MCF 10A (cell line): ENCODE data around the gene MAN1A1. TPM values are rescaled to one million over a fixed set of nuclear protein-coding genes. Genes with fewer than 3 reads are reported as not detected.

Experiments
- BruUV-seq: library from RNA; stranded (reverse); fragments of 400-500 nt; replicated peaks from 2 replicates; lab custom pipeline; 2021; lab: Mats Ljungman, UMichigan
- CTCF ChIA-PET: fragments of 300-600 bp; sonication (Branson Sonifier 250); formaldehyde crosslinking; extraction: SDS; loops from one replicate; lab custom pipeline; 2021; ENCODE audit warnings: antibody characterized with exemption, inconsistent platforms; lab: Yijun Ruan, JAX
- POLR2A ChIA-PET: fragments of 300-600, 350-650 bp; sonication (Branson Sonifier 250); formaldehyde crosslinking; extraction: SDS; loops from one replicate; lab custom pipeline; 2020; ENCODE audit warnings: antibody characterized with exemption, inconsistent platforms; lab: Yijun Ruan, JAX
- DNase-seq: peaks from one replicate; pipeline ENCODE4 v3.0.0-alpha.2; 2018; ENCODE audit not compliant: unreplicated experiment
- H3K27ac Mint-ChIP-seq: one replicate; pipeline ENCODE4 v1.8.0; 2022; ENCODE audit warnings: mild to moderate bottlenecking, low read depth, mixed read lengths; ENCODE audit not compliant: unreplicated experiment
- H3K27me3 Mint-ChIP-seq: one replicate; pipeline ENCODE4 v1.8.0; 2022; ENCODE audit warnings: mixed read lengths; ENCODE audit not compliant: insufficient read depth, unreplicated experiment
- H3K36me3 Mint-ChIP-seq: one replicate; pipeline ENCODE4 v1.8.0; 2022; ENCODE audit warnings: mild to moderate bottlenecking, moderate library complexity, mixed read lengths; ENCODE audit not compliant: insufficient read depth, unreplicated experiment
- H3K4me1 Mint-ChIP-seq: one replicate; pipeline ENCODE4 v1.8.0; 2022; ENCODE audit warnings: mixed read lengths; ENCODE audit not compliant: insufficient read depth, unreplicated experiment
- H3K4me3 Mint-ChIP-seq: one replicate; pipeline ENCODE4 v1.8.0; 2022; ENCODE audit warnings: mild to moderate bottlenecking, moderate library complexity, mixed read lengths; ENCODE audit not compliant: unreplicated experiment
- H3K9me3 Mint-ChIP-seq: one replicate; pipeline ENCODE4 v1.8.0; 2022; ENCODE audit warnings: mixed read lengths; ENCODE audit not compliant: unreplicated experiment
- intact Hi-C: fragments of 100-400 bp; cut with micrococcal nuclease; formaldehyde crosslinking; loops from 2 replicates; pipeline ENCODE4 v1.14.1; 2022
- total RNA-seq: library from RNA; stranded (reverse); gene quantifications from 2 replicates; pipeline ENCODE4 v1.2.3, GENCODE V29; 2022
- TF ChIP-seq, protein P1 (sequence below): fragments of 200-600 bp; IDR thresholded peaks from one replicate; pipeline ENCODE4 v1.8.0; 2022; ENCODE audit warnings: antibody characterized with exemption, mild to moderate bottlenecking; ENCODE audit not compliant: unreplicated experiment

MAN1A1 gene
- total RNA-seq, 1 experiment from 2014 or later = 1.3 TPM

DNA sequence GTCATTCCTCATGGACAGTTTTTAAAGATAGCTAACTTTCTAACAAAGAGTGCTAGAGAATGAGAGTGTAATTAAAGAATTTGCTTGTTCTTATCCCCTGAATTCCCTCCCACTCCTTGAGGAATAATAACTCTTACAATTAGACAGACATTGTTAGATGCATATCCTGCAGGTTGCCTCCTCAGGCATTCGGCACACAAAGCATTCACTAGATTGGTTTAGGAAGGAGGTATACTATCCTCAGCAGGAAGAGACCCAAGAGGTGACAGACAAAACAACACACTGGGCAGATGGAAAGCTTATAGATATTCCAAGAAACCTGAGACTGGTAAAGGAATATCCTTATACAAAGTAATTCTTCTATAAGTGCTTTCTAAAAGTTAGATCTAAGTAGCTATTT is 162.0 kb downstream of the MAN1A1 start:
- DNase-seq = no peak
- no peaks in the 10 kb centered on the region for H3K9me3 Mint-ChIP-seq
- intact Hi-C loops = no loop called here
- H3K4me3 Mint-ChIP-seq = no peak overlapping the region
- no peaks in the 10 kb centered on the region for H3K36me3 Mint-ChIP-seq
- TF ChIP-seq, protein P1, sequence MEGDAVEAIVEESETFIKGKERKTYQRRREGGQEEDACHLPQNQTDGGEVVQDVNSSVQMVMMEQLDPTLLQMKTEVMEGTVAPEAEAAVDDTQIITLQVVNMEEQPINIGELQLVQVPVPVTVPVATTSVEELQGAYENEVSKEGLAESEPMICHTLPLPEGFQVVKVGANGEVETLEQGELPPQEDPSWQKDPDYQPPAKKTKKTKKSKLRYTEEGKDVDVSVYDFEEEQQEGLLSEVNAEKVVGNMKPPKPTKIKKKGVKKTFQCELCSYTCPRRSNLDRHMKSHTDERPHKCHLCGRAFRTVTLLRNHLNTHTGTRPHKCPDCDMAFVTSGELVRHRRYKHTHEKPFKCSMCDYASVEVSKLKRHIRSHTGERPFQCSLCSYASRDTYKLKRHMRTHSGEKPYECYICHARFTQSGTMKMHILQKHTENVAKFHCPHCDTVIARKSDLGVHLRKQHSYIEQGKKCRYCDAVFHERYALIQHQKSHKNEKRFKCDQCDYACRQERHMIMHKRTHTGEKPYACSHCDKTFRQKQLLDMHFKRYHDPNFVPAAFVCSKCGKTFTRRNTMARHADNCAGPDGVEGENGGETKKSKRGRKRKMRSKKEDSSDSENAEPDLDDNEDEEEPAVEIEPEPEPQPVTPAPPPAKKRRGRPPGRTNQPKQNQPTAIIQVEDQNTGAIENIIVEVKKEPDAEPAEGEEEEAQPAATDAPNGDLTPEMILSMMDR = no peak
- no TSS peak for BruUV-seq
- no peak overlapping the region for H3K27ac Mint-ChIP-seq
- no peaks in the 10 kb centered on the region for H3K27me3 Mint-ChIP-seq
- CTCF ChIA-PET = no interaction called here
- POLR2A ChIA-PET = no interaction called here
- H3K4me1 Mint-ChIP-seq = no peaks in the 10 kb centered on the region

DNA sequence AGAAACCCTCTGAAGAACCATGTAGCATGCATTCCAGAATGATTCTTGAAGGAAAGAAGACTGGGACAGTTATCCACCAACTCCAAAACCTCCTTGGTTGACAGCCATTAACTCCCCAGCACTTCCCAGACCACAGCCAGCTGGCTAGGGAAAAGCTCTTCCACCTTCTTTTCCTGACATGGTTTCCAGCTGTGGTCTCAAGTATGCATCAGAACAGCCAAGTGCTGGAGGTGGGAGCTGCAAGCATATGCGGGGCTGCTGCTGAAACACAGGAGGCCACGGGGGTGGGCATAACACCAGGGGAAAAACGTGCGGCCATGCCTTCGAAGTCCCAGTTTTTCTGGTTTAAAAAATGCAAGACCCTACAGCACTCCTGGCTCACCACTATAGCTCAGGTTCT is 163.1 kb downstream of the MAN1A1 start:
- no peaks in the 10 kb centered on the region for H3K36me3 Mint-ChIP-seq
- no peak overlapping the region for H3K4me3 Mint-ChIP-seq
- no peaks in the 10 kb centered on the region for H3K27me3 Mint-ChIP-seq
- intact Hi-C loops = no loop called here
- CTCF ChIA-PET = interaction anchor here (0.6 kb wide), 1 partner anchor 376 kb away, joined by 3 read pairs; no protein-coding TSS in a partner anchor
- TF ChIP-seq, protein P1 = no peak
- BruUV-seq = no TSS peak
- H3K9me3 Mint-ChIP-seq = no peaks in the 10 kb centered on the region
- H3K27ac Mint-ChIP-seq = no peak overlapping the region
- POLR2A ChIA-PET = interaction anchor here (0.6 kb wide), 1 partner anchor 1407 kb away, joined by 3 read pairs; no protein-coding TSS in a partner anchor
- DNase-seq = no peak
- no peaks in the 10 kb centered on the region for H3K4me1 Mint-ChIP-seq

DNA sequence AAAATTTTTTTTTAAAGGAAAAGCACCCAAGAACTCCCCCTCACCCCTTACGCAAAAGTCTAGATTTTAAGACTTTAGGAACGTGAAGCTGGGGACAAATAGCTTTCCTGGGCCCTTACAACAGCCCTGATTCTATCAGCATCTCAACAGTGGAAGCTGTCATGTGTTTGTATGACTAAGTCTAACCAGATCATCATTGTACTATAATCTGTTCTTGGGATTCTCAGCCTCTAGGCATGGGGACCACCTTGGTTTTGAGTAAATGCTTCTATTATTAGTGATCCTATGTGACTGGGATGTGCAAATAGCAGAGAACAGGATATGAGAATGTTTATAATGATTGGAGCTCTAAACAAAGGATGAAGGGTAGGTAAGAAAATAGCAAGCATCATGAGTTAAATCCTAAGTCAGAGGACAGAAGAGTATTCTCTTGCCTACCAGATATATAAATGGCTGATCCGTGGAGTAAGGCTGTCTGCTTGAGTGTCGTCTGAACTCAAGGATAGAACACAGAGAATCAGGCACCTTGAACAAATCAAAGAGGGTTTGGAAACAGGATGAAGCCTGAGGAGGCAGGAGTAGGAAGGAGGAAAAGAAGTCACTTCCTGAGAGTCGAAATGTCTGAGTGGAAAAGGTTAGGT is 165.4 kb downstream of the MAN1A1 start:
- BruUV-seq = no TSS peak
- Mint-ChIP-seq H3K9me3 (no peaks in the 10 kb centered on the region), H3K36me3 (no peaks in the 10 kb centered on the region), H3K4me1 (no peaks in the 10 kb centered on the region), H3K27ac (no peak overlapping the region), H3K4me3 (no peak overlapping the region), H3K27me3 (no peaks in the 10 kb centered on the region)
- ChIA-PET CTCF (interaction anchor here (0.5 to 0.6 kb wide), 2 partner anchors 57 to 325 kb away, joined by 3 to 5 read pairs; no protein-coding TSS in a partner anchor), POLR2A (no interaction called here)
- intact Hi-C loops = no loop called here
- no peak for DNase-seq
- TF ChIP-seq, protein P1 = no peak

DNA sequence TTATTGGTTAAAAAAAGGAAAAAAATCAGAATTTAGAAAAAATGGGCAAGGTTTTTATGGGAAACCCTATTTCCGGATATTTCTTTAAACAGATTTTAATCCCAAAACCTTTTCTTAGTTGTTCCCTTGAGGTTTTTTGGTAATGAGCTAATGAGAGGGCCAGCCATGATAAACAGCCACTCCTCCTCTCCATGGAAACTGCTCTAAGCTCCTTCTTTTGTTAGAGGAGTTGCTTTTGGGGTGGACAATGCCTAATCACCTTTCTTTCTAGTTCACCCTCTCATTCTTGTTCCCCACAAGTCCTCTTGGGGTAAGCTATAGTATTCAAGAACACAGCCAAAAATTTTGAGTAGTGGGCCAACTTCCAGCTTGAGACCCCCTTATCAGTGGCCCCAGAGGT is 166.1 kb downstream of the MAN1A1 start:
- ChIA-PET CTCF (no interaction called here), POLR2A (no interaction called here)
- H3K27me3 Mint-ChIP-seq = no peaks in the 10 kb centered on the region
- H3K27ac Mint-ChIP-seq = no peak overlapping the region
- intact Hi-C loops = no loop called here
- H3K4me3 Mint-ChIP-seq = no peak overlapping the region
- no peak for DNase-seq
- no peaks in the 10 kb centered on the region for H3K9me3 Mint-ChIP-seq
- TF ChIP-seq, protein P1 = no peak
- no TSS peak for BruUV-seq
- H3K36me3 Mint-ChIP-seq = no peaks in the 10 kb centered on the region
- no peaks in the 10 kb centered on the region for H3K4me1 Mint-ChIP-seq
